Measurements from ENCODE around the gene LYSMD2.

- TF ChIP-seq, protein P1, sequence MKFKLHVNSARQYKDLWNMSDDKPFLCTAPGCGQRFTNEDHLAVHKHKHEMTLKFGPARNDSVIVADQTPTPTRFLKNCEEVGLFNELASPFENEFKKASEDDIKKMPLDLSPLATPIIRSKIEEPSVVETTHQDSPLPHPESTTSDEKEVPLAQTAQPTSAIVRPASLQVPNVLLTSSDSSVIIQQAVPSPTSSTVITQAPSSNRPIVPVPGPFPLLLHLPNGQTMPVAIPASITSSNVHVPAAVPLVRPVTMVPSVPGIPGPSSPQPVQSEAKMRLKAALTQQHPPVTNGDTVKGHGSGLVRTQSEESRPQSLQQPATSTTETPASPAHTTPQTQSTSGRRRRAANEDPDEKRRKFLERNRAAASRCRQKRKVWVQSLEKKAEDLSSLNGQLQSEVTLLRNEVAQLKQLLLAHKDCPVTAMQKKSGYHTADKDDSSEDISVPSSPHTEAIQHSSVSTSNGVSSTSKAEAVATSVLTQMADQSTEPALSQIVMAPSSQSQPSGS (IDR thresholded peaks at IDR 0.05; ENCODE audit: low read length): no peak
- no peak for TF ChIP-seq CTCF (IDR thresholded peaks at IDR 0.05; ENCODE audit: control extremely low read depth in 1 of 3, insufficient read depth in 1 of 3, low read depth in 1 of 3, low read length in 3 of 3)
- no peak for TF ChIP-seq TAF1 (IDR thresholded peaks at IDR 0.05; ENCODE audit: low read depth, low read length)
- TF ChIP-seq BCL11A (IDR thresholded peaks at IDR 0.05; ENCODE audit: low read depth in 2 of 2, low read length in 2 of 2): no peak
- no peak for TF ChIP-seq CHD2 (IDR thresholded peaks at IDR 0.05; ENCODE audit: low read length)
- no peak for TF ChIP-seq RAD21 (IDR thresholded peaks at IDR 0.05 in 1 of 2, conservative IDR thresholded peaks at IDR 0.05 in 1 of 2; ENCODE audit: low read depth in 2 of 2, low read length in 2 of 2)
- TF ChIP-seq RFX5 (IDR thresholded peaks at IDR 0.05; ENCODE audit: borderline replicate concordance, low read depth, low read length): no peak
- no peak for TF ChIP-seq NRF1 (IDR thresholded peaks at IDR 0.05; ENCODE audit: low read depth, low read length)
- TF ChIP-seq EGR1 (IDR thresholded peaks at IDR 0.05; ENCODE audit: borderline replicate concordance, low read depth, low read length): no peak
- no peak for TF ChIP-seq GTF2F1 (IDR thresholded peaks at IDR 0.05; ENCODE audit: borderline replicate concordance, low read depth, low read length)
- TF ChIP-seq, protein P2, sequence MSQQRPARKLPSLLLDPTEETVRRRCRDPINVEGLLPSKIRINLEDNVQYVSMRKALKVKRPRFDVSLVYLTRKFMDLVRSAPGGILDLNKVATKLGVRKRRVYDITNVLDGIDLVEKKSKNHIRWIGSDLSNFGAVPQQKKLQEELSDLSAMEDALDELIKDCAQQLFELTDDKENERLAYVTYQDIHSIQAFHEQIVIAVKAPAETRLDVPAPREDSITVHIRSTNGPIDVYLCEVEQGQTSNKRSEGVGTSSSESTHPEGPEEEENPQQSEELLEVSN (IDR thresholded peaks at IDR 0.05): no peak
- no peak for TF ChIP-seq BRCA1 (IDR thresholded peaks at IDR 0.05; ENCODE audit: low read depth, low read length)
- no peak for TF ChIP-seq EZH2 (IDR thresholded peaks at IDR 0.05; ENCODE audit: low read depth, low read length, severe bottlenecking)
- no peak for TF ChIP-seq EP300 (IDR thresholded peaks at IDR 0.05; ENCODE audit: borderline replicate concordance in 1 of 2, low read depth in 2 of 2, low read length in 2 of 2)
Measured at GRCh38 chr15:51755790-51756189, 18.3 kb upstream of the LYSMD2 start.

All from H1 (cell line).